Adrenal gland (tissue), 12 donors: Measurements from ENCODE around the gene UBE2E1. TPM values are rescaled to one million over a fixed set of nuclear protein-coding genes. Genes with fewer than 3 reads are reported as not detected.

Experiments
- DNase-seq, 7 donors: peaks; one replicate each; pipeline ENCODE4 v3.0.0-alpha.2; 2019 to 2020
- H3K27ac ChIP-seq, 5 donors: fragments of 200-600 bp; sonication (generic) in 4 of 5; 1 replicate in 3 of 5; 2 replicates in 2 of 5; pipeline versions ENCODE4 v1.5.1 to v1.8.0; 2016 to 2020; ENCODE audit warnings: mild to moderate bottlenecking in 1 of 5
- H3K27me3 ChIP-seq: fragments of 200-600 bp; 2 replicates; pipeline ENCODE4 v1.8.0; 2021
- H3K36me3 ChIP-seq, 2 donors: fragments of 200-600 bp; replicated peaks in 1 of 2; 1 replicate in 1 of 2; 2 replicates in 1 of 2; pipeline versions ENCODE4 v1.5.1 to v1.8.0; 2018 to 2022
- H3K4me1 ChIP-seq, 2 donors: fragments of 200-600 bp; replicated peaks in 1 of 2; 1 replicate in 1 of 2; 2 replicates in 1 of 2; pipeline versions ENCODE4 v1.5.1 to v1.8.0; 2018 to 2021
- H3K4me3 ChIP-seq, 4 donors: fragments of 200-600 bp; sonication (generic) in 3 of 4; one replicate each; pipeline ENCODE4 v1.5.1; 2016 to 2018
- H3K9me3 ChIP-seq, 3 donors: fragments of 200-600 bp; sonication (generic) in 1 of 3; replicated peaks in 1 of 3; 1 replicate in 2 of 3; 2 replicates in 1 of 3; pipeline versions ENCODE4 v1.5.1 to v1.8.0; 2016 to 2021
- POLR2A ChIP-seq, 2 donors: fragments of 450-650 bp; IDR thresholded peaks; one replicate each; pipeline ENCODE4 v1.6.1; 2017; ENCODE audit warnings: antibody characterized with exemption in 2 of 2, mild to moderate bottlenecking in 2 of 2, moderate library complexity in 1 of 2
- whole genome bisulfite sequencing, 4 donors: extraction: QIAGEN DNeasy Blood & Tissue Kit in 2 of 4; methylation state at CpG; one replicate each; pipeline versions ENCODE4 v1.1.5 to v1.1.7; 2013 to 2017; 5-methylcytosine and 5-hydroxymethylcytosine counted together
- intact Hi-C, 2 donors: fragments of 100-400 bp; cut with DNase I; formaldehyde crosslinking; loops; one replicate each; pipeline versions ENCODE4 v1.14.1 to v1.15.0; 2022 to 2023
- polyA plus RNA-seq, 3 donors: library from polyadenylated mRNA; stranded (reverse); fragments of 200-250 nt in 2 of 3; fragments of 350-450 nt in 1 of 3; fragmentation: Illumina TruSeq in 1 of 3; extraction: RNeasy Lipid Tissue Mini Kit (QIAGEN cat#74804) in 1 of 3; gene quantifications; one replicate each; pipeline ENCODE4 v1.2.3, GENCODE V29; 2013 to 2014
- total RNA-seq, 9 donors: library from RNA; depleted of rRNA in 4 of 9; stranded (reverse); fragments of >200 nt in 4 of 9; fragments of 120-200 nt in 1 of 9; fragmentation: NEBNext Ultra II Directional in 1 of 9; extraction: Animal tissue kit (Norgen Biotek cat#: 25700) in 1 of 9; gene quantifications; one replicate each; pipeline versions ENCODE4 v1.1.0 to v1.2.4, GENCODE V29; 2013 to 2023
- TF ChIP-seq, protein P1 (sequence below), 6 experiments: fragments of 450-650 bp in 4 of 6; fragments of 200-600 bp in 2 of 6; sonication (generic) in 1 of 6; IDR thresholded peaks; 1 replicate in 5 of 6; 2 replicates in 1 of 6; pipeline versions ENCODE4 v1.5.1 to v1.8.0; 2016 to 2021; ENCODE audit warnings: antibody characterized with exemption in 6 of 6, mild to moderate bottlenecking in 2 of 6, moderate library complexity in 1 of 6
- donor health status: healthy with polysubstance abuse.
- donor health status: Bipolar disorder and iron deficiency.
- donor health status: DM: yes; HTN: yes; CAD: no.
- donor health status: DM: no; HTN: no; CAD: no.
- donor health status: DM: no; HTN: no; CAD: no.
- donor health status: DM: yes; HTN: yes; CAD: no.

The UBE2E1 gene
- total and polyA plus RNA-seq, 12 donors = 19.4 to 80.5 (median 59.9) TPM

DNA sequence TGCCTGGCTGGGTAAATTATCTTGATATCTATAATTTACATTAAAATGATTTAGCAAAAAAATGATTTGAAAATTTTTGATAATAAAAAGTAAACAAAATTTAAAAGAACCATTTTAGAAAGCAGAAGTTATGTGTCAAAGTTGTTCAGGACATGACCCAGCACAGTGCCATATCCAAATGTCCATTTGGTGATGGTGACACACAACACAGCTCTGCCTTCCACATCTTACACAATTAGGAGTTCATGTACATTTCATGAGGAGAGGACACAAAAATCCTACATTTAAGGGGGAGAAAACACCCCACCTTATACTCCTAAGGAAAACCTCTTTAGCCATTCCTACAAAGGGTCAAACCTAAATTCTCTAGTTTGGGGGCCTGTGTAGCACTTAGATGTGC, 10.7 kb upstream of the UBE2E1 start:
- no peaks in the 10 kb centered on the region for H3K4me1 ChIP-seq
- no peaks in the 10 kb centered on the region for H3K36me3 ChIP-seq
- no peaks in the 10 kb centered on the region for H3K9me3 ChIP-seq
- intact Hi-C loops = no loop called here
- H3K27ac ChIP-seq = no peak overlapping the region
- no peak for DNase-seq
- H3K4me3 ChIP-seq = no peak overlapping the region
- H3K27me3 ChIP-seq = no peaks in the 10 kb centered on the region
- TF ChIP-seq, protein P1, sequence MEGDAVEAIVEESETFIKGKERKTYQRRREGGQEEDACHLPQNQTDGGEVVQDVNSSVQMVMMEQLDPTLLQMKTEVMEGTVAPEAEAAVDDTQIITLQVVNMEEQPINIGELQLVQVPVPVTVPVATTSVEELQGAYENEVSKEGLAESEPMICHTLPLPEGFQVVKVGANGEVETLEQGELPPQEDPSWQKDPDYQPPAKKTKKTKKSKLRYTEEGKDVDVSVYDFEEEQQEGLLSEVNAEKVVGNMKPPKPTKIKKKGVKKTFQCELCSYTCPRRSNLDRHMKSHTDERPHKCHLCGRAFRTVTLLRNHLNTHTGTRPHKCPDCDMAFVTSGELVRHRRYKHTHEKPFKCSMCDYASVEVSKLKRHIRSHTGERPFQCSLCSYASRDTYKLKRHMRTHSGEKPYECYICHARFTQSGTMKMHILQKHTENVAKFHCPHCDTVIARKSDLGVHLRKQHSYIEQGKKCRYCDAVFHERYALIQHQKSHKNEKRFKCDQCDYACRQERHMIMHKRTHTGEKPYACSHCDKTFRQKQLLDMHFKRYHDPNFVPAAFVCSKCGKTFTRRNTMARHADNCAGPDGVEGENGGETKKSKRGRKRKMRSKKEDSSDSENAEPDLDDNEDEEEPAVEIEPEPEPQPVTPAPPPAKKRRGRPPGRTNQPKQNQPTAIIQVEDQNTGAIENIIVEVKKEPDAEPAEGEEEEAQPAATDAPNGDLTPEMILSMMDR (IDR thresholded peaks at IDR 0.05) = no peak
- no peak for TF ChIP-seq POLR2A (IDR thresholded peaks at IDR 0.05)

DNA sequence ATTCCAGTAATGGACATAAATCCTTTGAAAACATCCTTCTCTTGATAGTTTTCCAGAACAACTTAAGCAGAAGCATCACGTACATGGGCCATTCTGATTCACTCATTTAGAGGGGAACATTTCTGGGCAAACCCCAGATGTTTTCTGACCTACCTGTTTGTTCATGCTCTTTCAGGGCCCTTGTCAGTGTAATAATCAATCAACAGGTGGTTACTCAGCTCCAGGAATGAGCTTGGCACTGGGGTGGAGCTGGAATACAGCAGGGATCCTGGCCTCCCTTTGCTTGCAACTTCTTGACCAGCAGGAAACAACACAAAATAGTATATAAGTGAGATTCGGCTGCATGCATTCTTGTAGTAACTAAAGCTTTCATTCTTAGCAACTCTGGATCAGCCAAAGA, 9.2 kb upstream of the UBE2E1 start:
- TF ChIP-seq POLR2A (IDR thresholded peaks at IDR 0.05) = no peak
- TF ChIP-seq, protein P1 (IDR thresholded peaks at IDR 0.05) = no peak
- H3K9me3 ChIP-seq = no peaks in the 10 kb centered on the region
- intact Hi-C loops = no loop called here

DNA sequence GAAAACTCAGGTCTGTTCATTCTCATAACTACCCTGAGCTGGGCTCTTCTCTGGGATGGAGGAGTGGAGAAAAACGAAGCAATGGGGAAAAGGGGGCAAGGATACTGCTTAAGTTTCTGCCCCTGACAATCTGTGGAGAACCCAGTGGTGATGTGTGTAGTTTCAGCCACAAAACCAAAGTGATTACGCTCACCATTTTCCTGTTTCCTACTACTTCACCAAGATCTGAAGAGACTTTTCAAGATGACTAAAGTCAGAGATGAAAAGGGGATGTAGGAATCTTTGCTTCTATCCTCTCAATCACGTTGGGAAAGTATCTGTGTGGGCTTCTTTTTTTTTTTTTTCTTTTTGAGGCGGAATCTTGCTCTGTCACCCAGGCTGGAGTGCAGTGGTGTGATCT, 8.3 kb upstream of the UBE2E1 start:
- H3K36me3 ChIP-seq = no peaks in the 10 kb centered on the region
- TF ChIP-seq POLR2A (IDR thresholded peaks at IDR 0.05) = no peak
- TF ChIP-seq, protein P1 (IDR thresholded peaks at IDR 0.05) = no peak
- intact Hi-C loops = no loop called here
- WGBS, 4 donors = 68 to 72% (median 70%) methylated on average over 4 of the region's 4 CpGs
- H3K27ac ChIP-seq = no peak overlapping the region
- no peak for DNase-seq
- H3K27me3 ChIP-seq = no peaks in the 10 kb centered on the region
- H3K4me1 ChIP-seq = no peaks in the 10 kb centered on the region
- H3K9me3 ChIP-seq = no peaks in the 10 kb centered on the region
- no peak overlapping the region for H3K4me3 ChIP-seq

More for the DNA sequence above, 9.2 kb upstream of the UBE2E1 start:
- H3K27me3 ChIP-seq = no peaks in the 10 kb centered on the region
- no peaks in the 10 kb centered on the region for H3K4me1 ChIP-seq
- no peaks in the 10 kb centered on the region for H3K36me3 ChIP-seq
- H3K4me3 ChIP-seq = no peak overlapping the region
- H3K27ac ChIP-seq = no peak overlapping the region
- DNase-seq = no peak
- WGBS, 4 donors = 62 to 81% (median 77%) methylated on average over 2 of the region's 2 CpGs

DNA sequence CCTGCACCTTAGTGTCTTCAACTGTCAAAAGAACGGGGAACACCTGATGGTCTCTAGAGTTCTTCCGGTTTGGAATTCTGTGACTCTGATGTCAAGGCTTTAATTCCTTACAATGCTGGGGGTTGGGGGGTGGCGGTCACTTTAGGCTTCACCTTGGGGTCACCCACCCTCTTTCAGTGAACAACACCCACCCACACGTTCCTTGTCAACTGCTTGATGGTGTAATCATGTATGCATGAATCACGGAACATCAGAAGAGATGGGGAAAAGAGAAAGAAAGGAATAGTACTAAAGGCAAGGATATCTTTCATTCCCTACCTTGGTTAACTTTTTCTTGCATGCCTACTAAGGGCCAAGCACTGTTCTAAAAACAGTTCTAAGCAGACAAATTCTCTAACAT, 7.3 kb upstream of the UBE2E1 start:
- Histone ChIP-seq H3K4me3 (no peak overlapping the region), H3K27me3 (no peaks in the 10 kb centered on the region), H3K9me3 (no peaks in the 10 kb centered on the region), H3K36me3 (no peaks in the 10 kb centered on the region), H3K4me1 (no peaks in the 10 kb centered on the region), H3K27ac (no peak overlapping the region)
- intact Hi-C loops = no loop called here
- 71 to 85% (median 81%) methylated on average over 5 of the region's 5 CpGs for WGBS, 4 donors
- TF ChIP-seq, protein P1 (IDR thresholded peaks at IDR 0.05) = no peak
- no peak for TF ChIP-seq POLR2A (IDR thresholded peaks at IDR 0.05)
- DNase-seq = no peak
